Measurements from ENCODE around the gene DCST1. TPM values are rescaled to one million over a fixed set of nuclear protein-coding genes. Genes with fewer than 3 reads are reported as not detected.

DCST1 gene
- total and polyA plus RNA-seq, 2 of the 8 experiments (the other 6 are each of a cell fraction or from before 2014, with no cell fraction given) = not detected

- WGBS, 2 experiments (ENCODE audit: extremely low coverage in 1 of 2, insufficient coverage in 1 of 2, insufficient read length in 1 of 2, insufficient replicate concordance in 2 of 2, low coverage in 1 of 2, low lambda C conversion rate in 2 of 2, missing lambda C conversion rate in 1 of 2) = 7% methylated on average over 19 of the region's 29 CpGs; no CpG with 5 or more reads in 1 of the 2 experiments
- DNase-seq (ENCODE audit: low read depth in 1 of 2, low spot score in 2 of 2) = peak in 1 of 2 experiments; percentile 87
- POLR2A ChIA-PET (ENCODE audit: partially characterized antibody) = interaction anchor here (0.7 to 4.6 kb wide), 14 partner anchors 8 to 123 kb away, joined by 3 to 21 read pairs (median 4); partner anchors contain the start of genes ADAM15, EFNA3, FLAD1 and KRTCAP2
- H2BK120ac ChIP-seq (replicated peaks; ENCODE audit: low read depth, low read length) = no peak overlapping the region
- H4K5ac ChIP-seq (ENCODE audit: insufficient read length, low read depth, low read length) = no peak overlapping the region
- CTCF ChIA-PET (ENCODE audit: partially characterized antibody) = interaction anchor here (0.6 to 33.9 kb wide), 51 partner anchors 3 to 655 kb away, joined by 3 to 907 read pairs (median 4); partner anchors contain the start of genes ADAM15, DCST1, DCST2 and EFNA3
- no peak overlapping the region; the same call in 1 of the 2 replicates for H2BK15ac ChIP-seq (ENCODE audit: low read length)
- H3K4me3 ChIP-seq (ENCODE audit: extremely low read depth in 1 of 4, insufficient read depth in 2 of 4, low read depth in 3 of 4, low read length in 4 of 4) = peak overlapping the region; percentile 7 to 85 (median 82); a peak in 7 of 8 replicates
- H4K8ac ChIP-seq (ENCODE audit: extremely low read depth, insufficient read depth, low read length) = no peak overlapping the region
- no peak overlapping the region for H3K14ac ChIP-seq (ENCODE audit: insufficient read length)
- H3K4me1 ChIP-seq (replicated peaks in 1 of 4; ENCODE audit: control insufficient read depth in 3 of 4, insufficient read depth in 4 of 4, low read length in 3 of 4) = peaks cover 0 to 19% (median 6%) of the 10 kb centered on the region in 4 experiments; a peak in 5 of 7 replicates
- no peaks in the 10 kb centered on the region for H3K79me1 ChIP-seq (ENCODE audit: low read depth, low read length)
- peaks cover 0 to 2% (median under 1%) of the 10 kb centered on the region in 4 experiments; a peak in 2 of 8 replicates for H3K36me3 ChIP-seq (ENCODE audit: control insufficient read depth in 2 of 4, insufficient read depth in 4 of 4, low read length in 3 of 4)
- H2AFZ ChIP-seq (ENCODE audit: low read length) = no peak overlapping the region
- H2BK20ac ChIP-seq (ENCODE audit: low read length) = no peak overlapping the region
- no peak overlapping the region for H3K27ac ChIP-seq (ENCODE audit: low read depth, low read length)
- no peak overlapping the region for H3K9ac ChIP-seq (replicated peaks in 1 of 4; ENCODE audit: extremely low read depth in 1 of 4, low read depth in 3 of 4, low read length in 3 of 4)
- H4K20me1 ChIP-seq (replicated peaks in 1 of 2; ENCODE audit: control insufficient read depth in 1 of 2, insufficient read depth in 2 of 2, low read length in 2 of 2) = peaks cover 2 to 13% of the 10 kb centered on the region in 2 experiments
- H3K23ac ChIP-seq (ENCODE audit: insufficient read length) = no peak overlapping the region
- H3K56ac ChIP-seq (replicated peaks; ENCODE audit: insufficient read length, low read depth, low read length) = no peak overlapping the region
- no peak for FAIRE-seq
- no peak overlapping the region for H4K91ac ChIP-seq (replicated peaks; ENCODE audit: insufficient read length, low read length)
- no peak overlapping the region for H2BK12ac ChIP-seq (ENCODE audit: low read depth, low read length)
- H3K23me2 ChIP-seq (ENCODE audit: low read depth, low read length) = peaks cover 15% of the 10 kb centered on the region
- H3K9me3 ChIP-seq (ENCODE audit: insufficient read depth in 2 of 2, low read depth in 1 of 2, low read length in 1 of 2) = no peaks in the 10 kb centered on the region
- peak overlapping the region; percentile 68 to 97 for H3K4me2 ChIP-seq (ENCODE audit: insufficient read depth in 1 of 2, low read depth in 2 of 2, low read length in 2 of 2)
- H2AK5ac ChIP-seq (ENCODE audit: low read depth, low read length) = no peak overlapping the region
- no peak overlapping the region for H3K4ac ChIP-seq (replicated peaks; ENCODE audit: insufficient read length, low read depth, low read length)
- H3K18ac ChIP-seq (ENCODE audit: extremely low read depth, low read length) = no peak overlapping the region
- peaks cover 0 to 4% (median 1%) of the 10 kb centered on the region in 4 experiments; a peak in 2 of 7 replicates for H3K27me3 ChIP-seq (replicated peaks in 1 of 4; ENCODE audit: control insufficient read depth in 3 of 4, extremely low read depth in 1 of 4, insufficient read depth in 3 of 4, low read length in 3 of 4)
- peaks cover 0 to 15% of the 10 kb centered on the region in 2 experiments; a peak in 2 of 4 replicates for H3K79me2 ChIP-seq (ENCODE audit: control insufficient read depth in 1 of 2, insufficient read depth in 2 of 2, low read length in 2 of 2)
- no peak overlapping the region for H2BK5ac ChIP-seq (ENCODE audit: low read depth, low read length)
- no peak for TF ChIP-seq RAD21 (IDR thresholded peaks at IDR 0.05 in 1 of 2, conservative IDR thresholded peaks at IDR 0.05 in 1 of 2; ENCODE audit: low read depth in 2 of 2, low read length in 2 of 2)
- TF ChIP-seq TAF1 (IDR thresholded peaks at IDR 0.05; ENCODE audit: low read depth, low read length) = no peak
- no peak for TF ChIP-seq RBBP5 (IDR thresholded peaks at IDR 0.05; ENCODE audit: borderline replicate concordance, low read depth, low read length)
- no peak for TF ChIP-seq ASH2L (IDR thresholded peaks at IDR 0.05; ENCODE audit: low read length)
- no peak for TF ChIP-seq MAFK (IDR thresholded peaks at IDR 0.05; ENCODE audit: low read depth, low read length)
- no peak for TF ChIP-seq KDM1A (IDR thresholded peaks at IDR 0.05; ENCODE audit: borderline replicate concordance, low read length)
- TF ChIP-seq SIN3A (conservative IDR thresholded peaks at IDR 0.05 in 1 of 2, IDR thresholded peaks at IDR 0.05 in 1 of 2; ENCODE audit: low read depth in 1 of 2, low read length in 2 of 2) = no peak
- no peak for TF ChIP-seq SP2 (IDR thresholded peaks at IDR 0.05; ENCODE audit: low read length)
- no peak for TF ChIP-seq GTF2F1 (IDR thresholded peaks at IDR 0.05; ENCODE audit: borderline replicate concordance, low read depth, low read length)
- no peak for TF ChIP-seq SRF (IDR thresholded peaks at IDR 0.05; ENCODE audit: low read depth, low read length)
- TF ChIP-seq E2F6 (IDR thresholded peaks at IDR 0.05) = 0 out of 2 replicates have a peak, but pooled peaks have one; percentile 5
Observed at GRCh38 chr1:155062151-155062686, 28.6 kb downstream of the DCST1 start.
